Esophagus muscularis mucosa (tissue), 4 donors: ENCODE measurements around the gene ADK.

Experiments used
- CTCF ChIP-seq, 3 experiments: fragments of 200-600 bp in 2 of 3; fragments of 450-650 bp in 1 of 3; sonication (generic) in 2 of 3; IDR thresholded peaks; one replicate each; pipeline ENCODE4 v1.5.1; 2017 to 2019; ENCODE audit warnings: antibody characterized with exemption in 3 of 3, mild to moderate bottlenecking in 2 of 3, moderate library complexity in 1 of 3
- EP300 ChIP-seq: sonication (generic); formaldehyde crosslinking; IDR thresholded peaks from one replicate; pipeline ENCODE4 v1.6.1; 2017; ENCODE audit warnings: antibody characterized with exemption
- POLR2A ChIP-seq: fragments of 450-650 bp; IDR thresholded peaks from one replicate; pipeline ENCODE4 v1.6.1; 2017; ENCODE audit warnings: antibody characterized with exemption, moderate library complexity, mild to moderate bottlenecking, low read depth
- POLR2AphosphoS5 ChIP-seq, 2 donors: sonication (generic); formaldehyde crosslinking; IDR thresholded peaks; one replicate each; pipeline ENCODE4 v1.6.1; 2017; ENCODE audit warnings: antibody characterized with exemption in 2 of 2

GRCh38 chr10:74624501-74624900 lies 473.5 kb downstream of the ADK start:
- TF ChIP-seq CTCF (IDR thresholded peaks at IDR 0.05) (no peak), POLR2A (no peak), POLR2AphosphoS5 (IDR thresholded peaks at IDR 0.05) (no peak), EP300 (no peak)
